H7 (cell line): ENCODE results near the gene ANKRD63. TPM values are rescaled to one million over a fixed set of nuclear protein-coding genes. Genes with fewer than 3 reads are reported as not detected.

ENCODE experiments used
- DNase-seq: peaks from one replicate; pipeline ENCODE4 v3.0.0; 2012
- H3K27me3 ChIP-seq: 2 replicates; pipeline ENCODE4 v1.6.0; 2011; ENCODE audit warnings: mild to moderate bottlenecking, low read length; ENCODE audit not compliant: control insufficient read depth, insufficient read depth
- H3K36me3 ChIP-seq: replicated peaks from 2 replicates; pipeline ENCODE4 v1.5.1; 2011; ENCODE audit warnings: low read length; ENCODE audit not compliant: control insufficient read depth, insufficient read depth
- H3K4me3 ChIP-seq: 2 replicates; pipeline ENCODE4 v1.5.1; 2011; ENCODE audit warnings: low read depth, mild to moderate bottlenecking, control low read depth, low read length, moderate library complexity; ENCODE audit not compliant: insufficient read depth
- total RNA-seq: library from RNA; depleted of rRNA; stranded (reverse); fragments of >200 nt; shearing (Covaris generic); gene quantifications from 2 replicates; pipeline ENCODE4 v1.2.3, GENCODE V29; 2014; rRNA removed

The ANKRD63 gene, protein sequence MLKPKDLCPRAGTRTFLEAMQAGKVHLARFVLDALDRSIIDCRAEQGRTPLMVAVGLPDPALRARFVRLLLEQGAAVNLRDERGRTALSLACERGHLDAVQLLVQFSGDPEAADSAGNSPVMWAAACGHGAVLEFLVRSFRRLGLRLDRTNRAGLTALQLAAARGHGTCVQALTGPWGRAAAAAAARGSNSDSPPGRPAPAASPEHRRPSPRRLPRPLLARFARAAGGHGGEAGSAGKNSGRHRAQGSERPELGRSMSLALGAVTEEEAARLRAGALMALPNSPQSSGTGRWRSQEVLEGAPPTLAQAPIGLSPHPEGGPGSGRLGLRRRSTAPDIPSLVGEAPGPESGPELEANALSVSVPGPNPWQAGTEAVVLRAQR
- total RNA-seq, result 0.22 and 0.45 TPM in 2 replicates

- no peaks in the 10 kb centered on the region for H3K36me3 ChIP-seq
- peak; percentile 87 for DNase-seq
- H3K27me3 ChIP-seq, result peaks cover 54% of the 10 kb centered on the region
- peak within 1 kb of the TSS; percentile 50 for H3K4me3 ChIP-seq
Observed at GRCh38 chr15:40282869-40283614, at the start of gene ANKRD63. Gene ANKRD63, minus strand, starts transcription at chr15:40283064. Its CDS starts 478 bp downstream, at chr15:40282586.

- Histone ChIP-seq H3K36me3 (no peaks in the 10 kb centered on the region; the same call in 1 of the 2 replicates), H3K27me3 (no peaks in the 10 kb centered on the region), H3K4me3 (no peak overlapping the region)
- DNase-seq, result no peak
Observed at GRCh38 chr15:40332113-40332781, 49.4 kb upstream of the ANKRD63 start.

DNA sequence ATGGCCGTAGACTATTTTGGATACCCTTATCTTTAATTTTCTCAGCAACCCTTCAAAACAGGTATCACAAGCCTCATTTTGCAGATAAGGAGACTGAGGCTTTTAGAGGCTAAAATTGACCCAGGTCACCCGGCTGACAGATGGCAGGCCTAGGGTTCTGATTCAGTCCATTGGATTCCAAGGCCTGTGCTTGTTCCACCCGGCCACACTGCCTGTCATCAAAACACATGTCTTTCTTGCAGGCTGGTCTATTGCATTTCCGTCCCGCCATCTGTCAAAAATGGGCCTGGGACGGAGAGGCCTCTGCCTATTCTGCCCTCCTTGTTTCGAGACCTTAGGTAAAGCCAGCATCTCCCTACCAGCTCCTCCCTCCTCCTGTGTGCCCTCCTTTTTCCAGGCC is 48.8 kb upstream of the ANKRD63 start:
- no peaks in the 10 kb centered on the region; the same call in 1 of the 2 replicates for H3K36me3 ChIP-seq
- no peaks in the 10 kb centered on the region for H3K27me3 ChIP-seq
- DNase-seq, result no peak
- no peak overlapping the region for H3K4me3 ChIP-seq

DNA sequence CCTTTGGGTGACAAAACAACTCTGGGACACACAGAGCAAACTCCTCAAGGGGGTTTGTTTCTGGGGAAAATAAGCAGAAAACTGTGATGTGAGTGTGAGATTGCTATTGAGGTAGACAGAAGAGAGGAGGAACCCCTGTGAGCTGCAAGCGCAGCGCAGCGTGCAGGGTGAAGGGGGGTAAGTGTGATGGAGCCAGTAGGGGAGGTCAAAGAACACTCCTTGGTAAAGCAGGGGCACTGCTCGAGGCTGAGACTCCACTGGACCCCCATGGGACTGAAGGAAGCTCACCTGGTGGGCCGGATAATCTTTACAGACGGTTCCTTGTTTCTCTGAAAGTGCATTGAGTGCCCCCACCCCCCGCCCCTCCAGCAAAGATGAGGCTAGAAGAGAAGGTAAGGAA is 48.2 kb upstream of the ANKRD63 start:
- no peak for DNase-seq
- no peaks in the 10 kb centered on the region for H3K27me3 ChIP-seq
- no peak overlapping the region for H3K4me3 ChIP-seq
- no peaks in the 10 kb centered on the region; the same call in 1 of the 2 replicates for H3K36me3 ChIP-seq

DNA sequence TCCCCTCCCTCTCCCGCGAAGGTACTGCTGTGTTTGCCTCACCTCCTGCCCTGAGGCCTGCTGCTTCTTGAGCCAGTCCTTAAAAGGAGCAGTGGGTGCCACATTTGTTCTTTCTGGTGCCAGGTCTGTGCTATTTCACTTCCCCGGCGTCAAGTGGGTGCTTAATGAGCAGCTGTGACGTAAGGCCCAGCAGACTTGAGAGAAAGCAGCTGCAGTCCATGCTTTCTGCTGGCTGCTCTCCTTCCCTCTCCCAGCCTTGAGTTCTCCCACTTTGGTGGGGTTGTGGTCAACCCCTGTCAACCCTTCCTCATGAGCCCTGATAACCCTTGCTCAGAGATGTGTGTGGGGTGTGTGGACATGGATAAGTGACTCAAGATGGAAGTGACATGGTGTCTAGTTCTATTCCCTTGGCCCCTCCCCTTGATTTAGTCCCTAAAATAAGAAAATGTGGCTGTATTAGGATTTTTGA is 47.5 kb upstream of the ANKRD63 start:
- no peak for DNase-seq
- no peaks in the 10 kb centered on the region; the same call in 1 of the 2 replicates for H3K36me3 ChIP-seq
- peaks cover 1% of the 10 kb centered on the region for H3K27me3 ChIP-seq
- H3K4me3 ChIP-seq, result no peak overlapping the region

- Histone ChIP-seq H3K36me3 (no peaks in the 10 kb centered on the region; the same call in 1 of the 2 replicates), H3K27me3 (peaks cover 7% of the 10 kb centered on the region), H3K4me3 (no peak overlapping the region)
- no peak for DNase-seq
Observed at GRCh38 chr15:40329804-40330203, 46.9 kb upstream of the ANKRD63 start.

GRCh38 chr15:40328751-40329150 is 45.9 kb upstream of the ANKRD63 start:
- Histone ChIP-seq H3K36me3 (no peaks in the 10 kb centered on the region; the same call in 1 of the 2 replicates), H3K27me3 (peaks cover 13% of the 10 kb centered on the region), H3K4me3 (no peak overlapping the region)
- DNase-seq, result no peak

DNA sequence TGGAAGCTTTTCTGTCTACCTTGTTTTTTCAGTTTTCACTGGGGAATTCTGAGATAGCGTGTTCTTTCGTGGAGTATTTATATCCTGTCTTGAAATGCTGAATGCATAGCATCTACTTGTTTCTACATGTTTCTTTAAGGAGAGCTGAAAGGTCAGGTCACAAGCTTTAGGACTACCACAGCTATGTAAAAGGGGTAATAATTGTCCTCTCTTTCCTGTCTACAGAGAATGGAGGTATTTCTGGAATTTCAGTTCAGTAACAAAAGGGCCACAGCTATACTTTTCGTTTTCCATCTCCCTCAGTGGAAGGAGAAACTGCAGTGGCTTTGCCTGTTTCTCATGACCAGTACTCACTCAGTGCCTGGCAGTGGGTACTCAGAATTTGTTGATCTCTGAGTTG is 45.3 kb upstream of the ANKRD63 start:
- H3K36me3 ChIP-seq, result no peaks in the 10 kb centered on the region; the same call in 1 of the 2 replicates
- peaks cover 13% of the 10 kb centered on the region for H3K27me3 ChIP-seq
- DNase-seq, result no peak
- no peak overlapping the region for H3K4me3 ChIP-seq

DNA sequence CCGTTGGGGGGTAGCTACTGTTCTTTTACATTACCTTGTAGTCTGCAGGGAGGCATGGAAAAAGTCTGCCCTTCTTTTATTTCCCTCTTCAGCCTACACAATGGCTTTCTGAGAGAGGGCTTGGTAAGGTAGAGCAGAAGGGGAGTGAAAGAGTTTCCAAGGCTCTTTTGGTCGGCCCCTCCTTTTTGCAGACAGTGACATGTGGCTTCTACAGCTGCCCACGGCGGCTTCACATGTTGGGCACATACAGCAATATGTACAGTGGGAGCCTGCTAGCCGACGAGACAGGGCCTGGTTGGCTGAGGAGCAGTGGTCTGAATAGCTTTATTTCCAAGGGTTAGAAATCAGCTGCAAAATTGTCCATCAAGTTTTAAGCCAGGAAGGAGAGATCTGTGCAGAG is 44.6 kb upstream of the ANKRD63 start:
- H3K4me3 ChIP-seq, result no peak overlapping the region
- peak; percentile 71 for DNase-seq
- peaks cover 19% of the 10 kb centered on the region for H3K27me3 ChIP-seq

GRCh38 chr15:40325700-40326099 is 42.8 kb upstream of the ANKRD63 start:
- no peaks in the 10 kb centered on the region; the same call in 1 of the 2 replicates for H3K36me3 ChIP-seq
- no peak overlapping the region for H3K4me3 ChIP-seq
- H3K27me3 ChIP-seq, result peaks cover 26% of the 10 kb centered on the region
- DNase-seq, result no peak

More for the DNA sequence above, 44.6 kb upstream of the ANKRD63 start:
- no peaks in the 10 kb centered on the region; the same call in 1 of the 2 replicates for H3K36me3 ChIP-seq

- H3K36me3 ChIP-seq, result no peaks in the 10 kb centered on the region; the same call in 1 of the 2 replicates
- H3K4me3 ChIP-seq, result no peak overlapping the region; the same call in 1 of the 2 replicates
- peaks cover 26% of the 10 kb centered on the region for H3K27me3 ChIP-seq
- no peak for DNase-seq
Observed at GRCh38 chr15:40325188-40325587, 42.3 kb upstream of the ANKRD63 start.

GRCh38 chr15:40323953-40324937 is 41.4 kb upstream of the ANKRD63 start:
- Histone ChIP-seq H3K4me3 (peak overlapping the region; percentile 73), H3K36me3 (no peaks in the 10 kb centered on the region), H3K27me3 (peaks cover 26% of the 10 kb centered on the region)
- peak; percentile 86 for DNase-seq

- H3K36me3 ChIP-seq, result no peaks in the 10 kb centered on the region
- H3K27me3 ChIP-seq, result peaks cover 26% of the 10 kb centered on the region
- peak; percentile 99 for DNase-seq
- peak within 1 kb of the TSS; percentile 73 for H3K4me3 ChIP-seq
Observed at GRCh38 chr15:40323239-40323952, 40.5 kb upstream of the ANKRD63 start, which contains the start of gene INAFM2. Gene INAFM2, plus strand, starts transcription at chr15:40323692. Its CDS starts 364 bp downstream, at chr15:40324056.
